GM12875 (cell line): ENCODE data around the gene MRTFA.

Experiments
- H3K4me3 ChIP-seq: one replicate; pipeline ENCODE4 v1.5.1; 2011; ENCODE audit warnings: low read depth, low read length, control low read depth
- TF ChIP-seq, protein P1 (sequence below): IDR thresholded peaks from 2 replicates; pipeline ENCODE4 v1.5.1; 2011; ENCODE audit warnings: low read depth, mild to moderate bottlenecking, control low read depth, inconsistent platforms, low read length, moderate library complexity, borderline replicate concordance; ENCODE audit not compliant: insufficient read depth

Gene MRTFA

DNA sequence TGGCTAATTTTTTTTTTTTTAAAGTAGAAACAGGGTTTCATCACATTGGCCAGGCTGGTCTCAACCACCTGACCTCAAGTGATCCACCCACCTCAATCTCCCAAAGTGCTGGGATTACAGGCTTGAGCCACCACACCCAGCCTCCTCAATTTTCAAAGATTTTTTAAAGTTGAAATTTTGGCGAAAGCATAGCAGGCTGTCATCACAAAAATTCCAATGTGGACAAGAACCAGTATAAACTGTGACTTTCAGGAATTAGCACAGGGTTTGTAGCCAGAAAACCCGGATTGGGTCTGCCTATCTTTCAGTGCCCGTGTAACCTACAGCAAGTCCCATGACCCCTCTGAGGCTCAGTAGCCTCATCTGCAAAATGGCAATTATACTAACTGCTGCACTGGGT, 185.9 kb downstream of the MRTFA start:
- no peak overlapping the region for H3K4me3 ChIP-seq
- TF ChIP-seq, protein P1, sequence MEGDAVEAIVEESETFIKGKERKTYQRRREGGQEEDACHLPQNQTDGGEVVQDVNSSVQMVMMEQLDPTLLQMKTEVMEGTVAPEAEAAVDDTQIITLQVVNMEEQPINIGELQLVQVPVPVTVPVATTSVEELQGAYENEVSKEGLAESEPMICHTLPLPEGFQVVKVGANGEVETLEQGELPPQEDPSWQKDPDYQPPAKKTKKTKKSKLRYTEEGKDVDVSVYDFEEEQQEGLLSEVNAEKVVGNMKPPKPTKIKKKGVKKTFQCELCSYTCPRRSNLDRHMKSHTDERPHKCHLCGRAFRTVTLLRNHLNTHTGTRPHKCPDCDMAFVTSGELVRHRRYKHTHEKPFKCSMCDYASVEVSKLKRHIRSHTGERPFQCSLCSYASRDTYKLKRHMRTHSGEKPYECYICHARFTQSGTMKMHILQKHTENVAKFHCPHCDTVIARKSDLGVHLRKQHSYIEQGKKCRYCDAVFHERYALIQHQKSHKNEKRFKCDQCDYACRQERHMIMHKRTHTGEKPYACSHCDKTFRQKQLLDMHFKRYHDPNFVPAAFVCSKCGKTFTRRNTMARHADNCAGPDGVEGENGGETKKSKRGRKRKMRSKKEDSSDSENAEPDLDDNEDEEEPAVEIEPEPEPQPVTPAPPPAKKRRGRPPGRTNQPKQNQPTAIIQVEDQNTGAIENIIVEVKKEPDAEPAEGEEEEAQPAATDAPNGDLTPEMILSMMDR, result no peak

DNA sequence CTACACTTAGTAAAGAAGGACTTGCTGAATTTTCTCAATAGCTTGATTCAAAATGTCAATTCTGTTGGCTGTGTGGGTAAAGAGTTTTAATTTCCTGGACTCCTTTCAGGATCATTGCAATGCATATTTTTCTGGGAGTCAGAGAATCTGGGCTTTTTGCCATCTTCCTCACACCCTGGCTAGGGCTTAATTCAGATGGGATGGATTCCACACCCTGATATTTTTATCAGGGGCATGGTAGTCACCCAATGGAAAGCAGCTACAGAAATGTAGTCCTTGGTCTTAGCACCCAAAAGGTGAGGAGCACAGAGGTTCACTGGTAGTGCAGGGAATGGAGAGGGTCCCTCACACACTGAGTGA, 186.9 kb downstream of the MRTFA start:
- TF ChIP-seq, protein P1, result no peak
- H3K4me3 ChIP-seq, result no peak overlapping the region

DNA sequence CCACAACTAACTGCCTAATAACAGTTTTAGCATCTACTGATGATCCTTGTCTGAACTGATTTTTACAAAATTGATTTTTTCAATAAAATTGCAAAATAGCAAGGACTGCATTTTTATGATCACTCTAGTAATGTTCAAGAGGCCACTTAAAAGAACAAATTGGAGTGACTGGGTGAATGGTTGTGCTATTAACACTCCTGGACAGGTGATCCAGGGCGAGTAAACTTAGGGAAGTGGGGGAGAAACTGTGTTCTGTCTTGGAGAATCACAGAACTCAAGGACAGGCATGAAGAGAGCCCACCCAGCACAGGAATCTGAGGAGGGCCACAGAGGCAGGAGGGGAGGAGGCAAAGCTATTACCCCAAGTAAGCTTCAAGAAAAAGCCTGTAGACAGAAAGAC, 190.3 kb downstream of the MRTFA start:
- no peak overlapping the region for H3K4me3 ChIP-seq
- TF ChIP-seq, protein P1, result no peak

DNA sequence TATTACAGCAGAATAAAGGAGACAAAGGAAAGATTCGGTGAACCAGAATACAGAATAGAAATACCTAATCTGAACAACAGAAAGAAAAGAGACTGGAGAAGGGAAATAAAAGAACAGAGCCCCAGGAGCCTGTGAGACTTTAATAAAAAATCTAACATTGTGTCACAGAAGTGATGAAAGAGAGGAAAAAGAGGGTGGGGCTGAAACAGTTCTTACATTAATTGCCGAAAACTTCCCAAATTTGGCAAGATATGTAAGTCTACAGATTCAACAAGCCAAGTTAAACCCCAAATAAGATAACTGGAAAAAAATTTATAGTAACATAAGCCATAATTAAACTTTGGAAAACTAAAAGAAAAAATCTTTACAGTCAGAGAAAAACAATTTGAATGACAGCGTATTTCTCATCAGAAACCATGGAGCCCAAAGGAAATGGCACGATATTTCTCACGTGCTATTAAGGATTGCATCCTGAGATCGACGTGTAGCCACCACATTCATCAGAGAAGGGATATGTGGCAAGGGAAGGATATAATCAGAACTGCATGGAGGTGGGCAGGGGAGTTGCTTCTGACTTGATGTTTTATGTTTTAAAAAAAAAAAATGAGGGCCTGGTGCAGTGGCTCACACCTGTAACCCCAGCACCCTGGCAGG, 192.2 kb downstream of the MRTFA start:
- TF ChIP-seq, protein P1, result no peak
- H3K4me3 ChIP-seq, result no peak overlapping the region

DNA sequence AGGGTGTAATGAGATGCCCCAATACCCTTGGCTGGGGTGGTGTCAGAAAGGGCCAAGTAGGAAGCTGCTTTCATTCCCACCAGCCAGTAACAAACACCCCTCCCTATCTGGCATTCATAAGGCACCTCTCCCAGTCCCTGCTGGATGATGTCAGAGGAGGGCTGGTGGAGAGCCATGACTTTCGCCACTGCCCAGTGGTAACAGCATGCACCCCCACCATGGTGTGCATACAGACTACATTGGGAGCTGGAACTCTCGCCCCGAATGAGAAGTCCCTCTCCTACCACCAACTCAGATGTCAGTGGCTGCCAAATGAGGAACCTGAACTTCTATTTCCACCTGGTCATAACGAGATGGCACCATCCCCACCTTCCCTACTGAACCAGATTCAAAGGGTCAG, 192.8 kb downstream of the MRTFA start:
- H3K4me3 ChIP-seq, result no peak overlapping the region
- TF ChIP-seq, protein P1, result no peak

DNA sequence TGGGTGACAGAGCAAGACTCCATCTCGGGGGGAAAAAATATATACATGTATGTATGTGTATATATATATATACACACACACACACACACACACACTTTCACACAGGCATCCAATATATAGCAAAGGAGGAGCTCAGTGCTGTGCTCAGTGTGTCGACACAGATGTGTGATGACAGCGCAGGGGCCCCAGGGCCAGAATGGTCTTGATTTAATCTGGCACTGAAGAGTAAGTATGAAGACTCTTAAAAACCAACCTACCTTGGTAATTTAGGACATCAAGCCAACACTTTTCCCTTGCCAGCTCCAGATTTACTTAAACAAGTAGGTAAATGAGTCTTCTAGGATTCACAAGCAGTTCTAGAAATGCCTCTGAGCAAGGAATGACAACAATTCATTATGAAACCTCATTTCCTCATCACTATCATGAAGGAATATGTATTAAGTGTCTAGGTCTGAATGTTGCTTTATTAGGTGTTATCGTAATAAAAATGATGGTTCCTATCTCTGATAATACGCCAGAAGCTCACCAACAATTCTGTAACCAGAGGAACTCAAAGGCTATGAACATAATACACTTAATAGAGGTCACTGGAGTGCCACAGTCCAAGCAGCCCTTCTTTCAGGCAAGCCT, 194.6 kb downstream of the MRTFA start:
- no peak overlapping the region for H3K4me3 ChIP-seq
- TF ChIP-seq, protein P1, result no peak
